Peyer's patch (tissue), 4 donors: Measurements from ENCODE around the gene CDX1.

ENCODE experiments used
- CTCF ChIP-seq, 6 experiments: fragments of 450-650 bp in 4 of 6; fragments of 200-600 bp in 2 of 6; sonication (generic) in 1 of 6; IDR thresholded peaks; one replicate each; pipeline ENCODE4 v1.5.1; 2017 to 2019; ENCODE audit warnings: antibody characterized with exemption in 6 of 6, mild to moderate bottlenecking in 3 of 6, moderate library complexity in 1 of 6
- POLR2A ChIP-seq, 2 donors: fragments of 450-650 bp; IDR thresholded peaks; one replicate each; pipeline ENCODE4 v1.5.1; 2017; ENCODE audit warnings: antibody characterized with exemption in 2 of 2, mild to moderate bottlenecking in 2 of 2, moderate library complexity in 2 of 2

GRCh38 chr5:150192462-150192861, 25.9 kb downstream of the CDX1 start:
- TF ChIP-seq CTCF (IDR thresholded peaks at IDR 0.05) (no peak), POLR2A (IDR thresholded peaks at IDR 0.05) (no peak)
